Psoas muscle (tissue), 8 donors: Measurements from ENCODE around the gene PCK2. TPM values are rescaled to one million over a fixed set of nuclear protein-coding genes. Genes with fewer than 3 reads are reported as not detected.

Experiments
- ATAC-seq, 4 donors: fragments of 200-7000 bp; cut with Tn5 transposase; one replicate each; pipeline ENCODE4 v1.9.1; 2020; ENCODE audit warnings: moderate library complexity in 3 of 4, mild to moderate bottlenecking in 2 of 4
- DNase-seq, 2 donors: peaks; one replicate each; pipeline ENCODE4 v3.0.0-alpha.2; 2020
- H3K27ac ChIP-seq: fragments of 200-600 bp; one replicate; pipeline ENCODE4 v1.8.0; 2022
- H3K27me3 ChIP-seq, 3 donors: fragments of 200-600 bp in 1 of 3; one replicate each; pipeline versions ENCODE4 v1.6.1 to v1.8.0; 2013 to 2022; ENCODE audit warnings: low read length in 2 of 3, mild to moderate bottlenecking in 2 of 3, moderate library complexity in 1 of 3; ENCODE audit not compliant: insufficient read depth in 3 of 3
- H3K36me3 ChIP-seq, 2 donors: fragments of 200-600 bp in 1 of 2; one replicate each; pipeline versions ENCODE4 v1.6.1 to v1.8.0; 2013 to 2022; ENCODE audit warnings: low read depth in 1 of 2, mild to moderate bottlenecking in 1 of 2, moderate library complexity in 1 of 2; ENCODE audit not compliant: insufficient read depth in 1 of 2
- H3K4me1 ChIP-seq: fragments of 200-600 bp; one replicate; pipeline ENCODE4 v1.8.0; 2022
- H3K4me3 ChIP-seq: fragments of 200-600 bp; one replicate; pipeline ENCODE4 v1.8.0; 2022; ENCODE audit warnings: mild to moderate bottlenecking
- H3K9me3 ChIP-seq: fragments of 200-600 bp; one replicate; pipeline ENCODE4 v1.8.0; 2022
- CTCF ChIP-seq: fragments of 200-600 bp; IDR thresholded peaks from one replicate; pipeline ENCODE4 v1.8.0; 2022; ENCODE audit warnings: antibody characterized with exemption
- WGBS, 3 donors: extraction: QIAGEN DNeasy Blood & Tissue Kit; methylation state at CpG; one replicate each; pipeline versions ENCODE4 v1.1.6 to v1.1.7; 2013; 5-methylcytosine and 5-hydroxymethylcytosine counted together
- intact Hi-C, 2 donors: fragments of 100-400 bp; cut with DNase I; formaldehyde crosslinking; loops; one replicate each; pipeline versions ENCODE4 v1.11.0 to v1.14.2; 2022
- polyA plus RNA-seq, 3 donors: library from polyadenylated mRNA; stranded (reverse); fragments of 200-250 nt; gene quantifications; one replicate each; pipeline ENCODE4 v1.2.3, GENCODE V29; 2013
- total RNA-seq, 4 donors: library from RNA; stranded (reverse); fragmentation: NEBNext Ultra II Directional in 2 of 4; extraction: Animal tissue kit (Norgen Biotek cat#: 25700) in 2 of 4; gene quantifications; one replicate each; pipeline versions ENCODE4 v1.2.1 to v1.2.4, GENCODE V29; 2021 to 2023
- donor health status: healthy with polysubstance abuse.
- donor health status: DM: no; HTN: no; CAD: no; lungs with moderate emphysema.
- donor health status: Bipolar disorder and iron deficiency.
- donor health status: healthy.
- donor health status: DM: yes; HTN: yes; CAD: no.
- donor health status: DM: no; HTN: no; CAD: no.
- donor health status: DM: no; HTN: no; CAD: no.
- donor health status: DM: yes; HTN: yes; CAD: no.

PCK2 gene
- total and polyA plus RNA-seq, 7 donors: 2.0 to 4.5 (median 2.4) TPM

DNA sequence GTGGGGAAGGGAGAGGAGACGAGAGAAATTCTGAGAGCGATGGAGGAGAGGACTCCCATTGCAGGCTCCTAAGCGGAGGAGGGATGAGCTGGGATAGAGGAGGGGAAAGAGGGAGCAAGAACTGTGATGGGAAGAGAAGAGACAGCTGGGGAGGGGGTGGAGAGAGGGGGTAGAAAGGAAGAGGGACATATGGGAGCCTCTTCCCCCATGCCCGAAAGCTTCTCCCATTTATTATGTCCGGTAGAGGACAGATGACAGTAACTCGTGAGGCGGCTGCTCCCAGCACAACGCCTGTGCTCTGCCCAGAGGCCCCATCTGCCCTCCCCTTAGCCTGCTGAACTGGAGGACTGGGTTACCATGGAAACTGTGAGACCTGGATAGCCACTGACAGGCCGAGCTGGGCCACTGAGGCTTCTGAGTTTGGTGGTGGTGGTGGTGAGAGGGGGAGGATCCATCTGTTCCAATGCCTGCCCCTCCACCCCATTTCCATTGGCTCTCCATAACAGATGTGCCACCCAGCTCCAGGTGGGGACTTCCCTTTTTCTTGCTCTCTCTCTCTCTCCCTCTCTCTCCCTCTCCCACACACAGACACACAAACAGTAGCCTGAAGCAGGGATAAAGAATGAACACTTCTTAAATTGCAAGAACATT, 14.5 kb upstream of the PCK2 start:
- 92 to 93% (median 93%) methylated on average over 9 of the region's 9 CpGs for WGBS, 3 donors
- ATAC-seq (no peak), DNase-seq (no peak)
- H3K27ac ChIP-seq: no peak overlapping the region
- intact Hi-C loops: no loop called here
- no peaks in the 10 kb centered on the region for H3K27me3 ChIP-seq
- no peak overlapping the region for H3K4me3 ChIP-seq
- no peaks in the 10 kb centered on the region for H3K9me3 ChIP-seq
- no peak for TF ChIP-seq CTCF
- peaks cover 5% of the 10 kb centered on the region for H3K4me1 ChIP-seq
- H3K36me3 ChIP-seq: no peaks in the 10 kb centered on the region

- no peak overlapping the region for H3K4me3 ChIP-seq
- H3K4me1 ChIP-seq: peaks cover 5% of the 10 kb centered on the region
- ATAC-seq (no peak), DNase-seq (no peak)
- H3K36me3 ChIP-seq: no peaks in the 10 kb centered on the region
- no peak overlapping the region for H3K27ac ChIP-seq
- H3K9me3 ChIP-seq: no peaks in the 10 kb centered on the region
- no peaks in the 10 kb centered on the region for H3K27me3 ChIP-seq
- 86 to 91% (median 90%) methylated on average over 6 of the region's 6 CpGs for WGBS, 3 donors
- intact Hi-C loops: no loop called here
- no peak for TF ChIP-seq CTCF
Observed at GRCh38 chr14:24080142-24080530, 14.0 kb upstream of the PCK2 start.

DNA sequence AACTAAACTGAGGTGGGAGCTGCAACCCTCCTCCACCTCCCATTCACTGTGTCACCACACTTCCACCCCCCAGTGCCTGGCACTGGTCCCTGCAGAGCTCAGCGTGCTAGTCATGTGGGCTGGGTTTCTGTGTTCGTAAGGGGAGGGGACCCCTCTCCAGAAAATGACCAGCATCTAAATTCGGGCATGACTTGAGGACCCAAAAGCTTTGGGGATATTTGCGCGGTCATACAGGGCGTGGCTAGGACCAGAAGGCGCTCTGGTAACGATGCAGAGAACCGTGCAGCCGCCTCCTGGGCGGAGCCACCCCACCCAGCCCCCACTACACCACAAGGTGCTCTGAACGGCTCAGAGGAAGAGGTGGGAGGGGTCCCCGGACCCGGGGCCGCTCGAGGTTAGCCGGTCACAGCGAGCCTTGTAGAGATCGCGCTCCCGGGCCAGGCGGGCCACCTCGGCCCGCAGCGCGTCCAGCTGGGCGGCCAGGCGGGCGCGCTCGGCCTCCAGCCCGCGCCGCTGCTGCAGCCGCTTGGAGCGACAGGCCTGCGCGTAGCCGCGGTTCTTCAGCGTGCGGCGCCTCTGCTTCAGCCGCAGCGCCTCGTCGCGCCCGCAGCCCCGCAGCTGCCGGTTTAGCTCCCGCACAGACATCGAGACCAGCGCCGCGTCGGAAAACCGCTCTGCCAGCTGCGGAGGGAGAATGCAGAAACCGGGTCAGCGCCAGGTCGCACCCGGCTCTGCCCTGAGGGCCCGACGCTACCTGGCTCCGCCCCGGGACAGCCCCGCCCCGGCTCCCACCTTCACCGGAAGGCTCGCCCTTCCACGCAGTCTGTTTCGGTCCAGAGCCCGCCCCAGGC, 13.0 kb upstream of the PCK2 start:
- TF ChIP-seq CTCF: no peak

DNA sequence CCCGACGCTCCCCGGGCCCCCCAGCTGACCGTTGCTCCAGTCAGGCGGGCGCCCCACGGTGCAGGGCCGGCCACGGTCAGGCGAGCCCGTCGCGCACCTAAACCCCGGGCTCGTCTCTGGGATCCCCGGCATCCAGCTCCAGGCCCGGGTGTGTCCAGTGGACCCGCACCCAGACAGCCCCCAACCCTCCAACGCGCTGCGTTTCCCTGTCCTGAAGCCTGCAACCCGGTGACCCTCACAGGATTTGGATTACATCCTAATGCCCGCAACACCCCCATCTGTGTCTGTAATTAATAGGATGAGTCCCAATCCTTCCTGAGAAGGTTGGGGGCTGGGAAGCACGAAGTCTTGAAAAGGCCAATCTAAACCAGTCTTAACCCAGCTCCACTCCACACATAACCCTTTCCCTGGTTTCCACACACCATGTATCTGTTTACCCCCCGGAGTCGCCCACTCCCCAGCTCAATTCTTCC, 12.3 kb upstream of the PCK2 start:
- ATAC-seq (peak in 1 of 4 donors; percentile 3), DNase-seq (peak in 1 of 2 donors; percentile 44)
- peaks cover 5% of the 10 kb centered on the region for H3K4me1 ChIP-seq
- no peak for TF ChIP-seq CTCF
- intact Hi-C loops: no loop called here
- H3K4me3 ChIP-seq: peak overlapping the region; percentile 77
- no peaks in the 10 kb centered on the region for H3K27me3 ChIP-seq
- 28 to 41% (median 29%) methylated on average over 23 to 26 of the region's 26 CpGs for WGBS, 3 donors
- no peak overlapping the region for H3K27ac ChIP-seq
- no peaks in the 10 kb centered on the region for H3K9me3 ChIP-seq
- no peaks in the 10 kb centered on the region for H3K36me3 ChIP-seq

More for the DNA sequence above, 13.0 kb upstream of the PCK2 start:
- 0 to 1% (median 0%) methylated on average over 41 to 74 of the region's 74 CpGs for WGBS, 3 donors
- peak overlapping the region; percentile 77 for H3K4me3 ChIP-seq
- H3K27ac ChIP-seq: no peak overlapping the region
- DNase-seq (peak; percentile 41 to 69), ATAC-seq (peak; percentile 65 to 83 (median 76))
- peaks cover 5% of the 10 kb centered on the region for H3K4me1 ChIP-seq
- intact Hi-C loops: no loop called here
- no peaks in the 10 kb centered on the region for H3K27me3 ChIP-seq
- H3K36me3 ChIP-seq: no peaks in the 10 kb centered on the region
- no peaks in the 10 kb centered on the region for H3K9me3 ChIP-seq
